CD4-positive, alpha-beta T cell treated with Interleukin-6 at 100 ng/mL for 8 hours (primary cell): Measurements from ENCODE around the gene INPP4B.
"Not testable (repeated sequence)": the region's sequence is repeated elsewhere in the genome, so short reads cannot be mapped to it uniquely, and the experiment has no call there.

Experiments used
- DNase-seq: peaks from one replicate; pipeline ENCODE4 v3.0.0-alpha.2; 2020; ENCODE audit warnings: mixed read lengths, low spot score

The INPP4B gene

DNA sequence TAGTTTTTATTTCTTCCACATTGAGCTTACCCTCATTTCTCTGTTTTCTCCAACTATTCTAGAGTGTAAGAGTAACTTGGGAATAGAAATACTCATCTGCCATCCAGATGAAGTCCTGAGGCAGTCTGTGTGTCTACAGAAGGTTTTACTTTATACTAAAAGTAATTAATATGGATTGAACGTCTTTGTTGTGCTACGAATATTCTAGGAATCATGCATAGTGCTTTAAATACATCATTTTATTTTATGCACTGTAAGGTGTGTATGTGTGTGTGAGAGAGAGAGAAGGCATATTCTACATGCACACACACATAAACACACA lies 305.7 kb downstream of the INPP4B start:
- DNase-seq, result no peak

- DNase-seq, result no peak
These were observed 306.2 kb downstream of the INPP4B start for GRCh38 chr4:142539796-142540482.

GRCh38 chr4:142535009-142535408 lies 311.1 kb downstream of the INPP4B start:
- DNase-seq, result no peak

DNA sequence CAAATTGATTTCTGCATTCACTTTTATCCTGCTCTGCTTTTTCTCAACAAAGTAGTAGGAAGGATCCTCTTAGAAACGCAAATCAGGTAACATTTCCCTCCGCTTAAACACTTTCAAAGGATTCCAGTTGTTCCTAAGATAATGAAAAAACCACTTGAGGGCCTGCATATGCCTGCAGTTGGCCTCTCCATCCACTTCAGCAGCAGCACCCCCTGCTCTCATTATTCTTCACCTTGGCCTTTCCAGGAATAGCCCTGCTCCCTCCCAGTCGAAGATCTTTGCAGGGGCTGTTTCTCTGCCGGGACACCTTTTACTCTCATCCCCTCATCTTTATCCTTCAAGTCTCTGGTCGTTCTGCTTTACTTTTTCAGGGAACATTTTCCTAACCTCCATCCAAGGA lies 314.0 kb downstream of the INPP4B start:
- DNase-seq, result no peak

DNA sequence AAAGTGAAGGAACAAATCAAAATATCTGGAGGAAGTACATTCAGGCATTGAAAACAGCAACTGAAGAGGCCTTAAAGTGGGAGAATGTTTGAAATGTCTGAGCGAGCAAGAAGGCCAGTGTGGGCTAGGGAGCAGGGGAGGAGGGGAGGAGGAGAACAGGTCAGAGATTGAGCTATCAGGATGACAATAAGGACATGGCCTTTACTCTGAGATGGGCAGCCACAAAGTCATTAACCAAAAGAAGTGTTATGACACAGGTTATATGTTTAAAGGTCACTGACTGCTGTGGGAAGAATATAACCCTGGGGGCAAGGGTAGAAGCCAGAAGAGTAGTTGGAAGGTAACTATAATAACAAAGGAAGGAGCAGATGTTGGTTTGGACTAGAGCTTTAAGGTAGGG lies 315.4 kb downstream of the INPP4B start:
- DNase-seq, result no peak

DNA sequence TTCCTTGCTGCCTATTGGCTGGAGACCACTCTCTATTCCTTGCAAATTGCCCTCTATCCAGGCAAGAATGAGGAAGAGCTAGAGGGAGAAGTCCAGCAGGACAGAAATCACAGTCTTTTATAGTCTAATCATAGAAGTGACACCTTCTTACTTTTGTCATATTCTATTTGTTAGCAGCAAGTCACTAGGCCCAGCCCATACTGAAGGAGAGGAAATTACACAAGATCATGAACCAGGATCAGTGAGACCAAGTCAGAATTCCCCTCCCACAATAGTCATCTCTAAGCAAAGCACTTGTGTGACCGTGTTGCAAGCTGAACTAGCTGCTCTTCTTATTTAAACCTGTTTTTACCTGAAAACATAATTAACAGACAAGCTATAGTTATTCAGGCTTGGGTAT lies 317.7 kb downstream of the INPP4B start:
- no peak for DNase-seq

DNA sequence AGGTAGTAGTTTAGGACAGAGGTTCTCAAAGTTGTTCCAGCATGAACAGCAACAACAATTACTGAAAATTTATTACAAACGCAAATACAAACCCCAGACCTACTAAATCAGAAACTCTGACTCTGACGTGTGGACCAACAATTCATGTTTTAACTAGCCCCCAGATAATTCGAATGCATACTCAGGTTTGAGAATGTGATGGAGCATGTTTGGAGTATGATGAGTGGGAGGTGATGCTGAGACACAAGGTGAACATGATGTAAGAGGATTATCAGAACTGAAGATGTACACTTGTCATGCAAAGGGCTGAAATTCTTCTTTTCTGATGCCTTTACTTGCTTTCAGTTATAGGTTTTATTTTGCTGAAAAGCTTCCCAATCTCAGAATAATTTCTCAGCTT lies 323.0 kb downstream of the INPP4B start:
- no peak for DNase-seq

DNA sequence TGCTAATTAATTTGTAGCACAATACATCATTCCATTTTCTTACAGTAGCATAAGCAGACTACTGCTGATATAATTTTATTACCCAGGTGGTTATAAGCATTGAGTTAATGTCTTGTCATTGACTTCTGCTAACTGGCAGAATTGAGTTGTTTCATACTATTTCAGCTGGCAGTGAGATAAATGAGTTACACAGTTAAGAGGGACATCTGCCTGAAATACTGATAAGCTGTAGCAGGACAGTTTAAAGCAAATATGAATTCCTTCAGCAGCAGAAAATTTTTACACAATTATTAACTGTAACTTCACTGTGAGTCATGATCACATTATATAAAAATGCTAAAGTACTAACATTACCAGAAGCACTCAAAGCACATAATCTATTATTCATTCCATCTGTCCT lies 326.8 kb downstream of the INPP4B start:
- no peak for DNase-seq

DNA sequence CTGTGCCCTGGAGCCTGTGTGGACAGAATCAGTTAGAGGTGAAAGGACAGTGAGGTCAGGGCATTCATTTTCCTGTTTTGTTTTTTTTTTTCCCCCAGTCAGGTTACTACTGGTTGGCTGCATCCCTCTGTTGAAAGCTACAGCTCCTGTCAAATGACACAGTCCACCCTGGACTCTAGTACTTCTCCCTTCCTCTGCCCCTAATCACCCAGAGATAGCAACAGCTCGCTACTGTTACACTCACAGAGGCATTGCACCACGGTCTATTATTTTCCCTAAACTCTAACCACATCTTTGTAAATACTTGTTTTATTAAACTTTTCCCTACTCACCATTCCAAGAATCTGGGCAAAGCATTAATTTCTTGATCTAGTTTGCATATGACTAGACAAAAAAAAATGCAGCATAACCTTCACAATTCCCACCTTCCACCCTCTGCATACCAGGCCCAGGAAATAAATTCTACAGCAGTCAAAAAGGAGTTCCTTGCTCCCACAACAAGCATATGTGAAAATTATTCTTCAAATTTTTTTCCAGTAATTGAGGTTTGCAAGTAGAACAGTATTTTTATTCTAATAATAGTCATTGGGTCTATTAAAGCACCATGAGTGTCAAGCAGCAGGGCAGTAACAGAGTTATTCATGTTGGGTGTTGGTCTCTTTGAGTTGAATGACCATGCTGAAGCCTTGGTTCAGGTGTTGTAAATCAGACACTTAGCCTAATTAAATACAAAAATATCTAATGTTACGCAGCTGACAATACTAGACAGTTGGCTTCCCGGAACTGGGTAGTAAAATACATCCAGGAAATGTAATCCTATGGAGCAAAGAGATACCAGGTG lies 329.2 kb downstream of the INPP4B start:
- no peak for DNase-seq

- no peak for DNase-seq
These were observed 333.9 kb downstream of the INPP4B start for GRCh38 chr4:142512161-142512560.

DNA sequence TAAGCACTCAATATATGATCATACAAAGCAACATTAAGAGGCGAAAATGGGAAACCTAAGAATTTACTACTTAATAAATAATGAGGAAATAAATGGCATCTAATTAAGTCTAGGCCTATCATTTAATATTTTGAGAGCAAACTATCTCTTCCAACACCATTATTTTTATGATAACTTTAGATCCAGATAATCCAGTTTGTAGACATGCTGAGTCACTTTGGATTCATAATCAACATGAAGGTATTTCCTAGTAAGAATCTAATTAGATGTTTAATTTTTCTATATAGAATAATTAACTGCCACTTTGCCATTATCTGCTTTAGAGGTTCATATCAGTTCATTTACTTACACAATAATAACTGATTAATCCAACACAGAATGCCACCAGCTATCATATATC lies 336.2 kb downstream of the INPP4B start:
- DNase-seq, result no peak

- not testable (repeated sequence) for DNase-seq
These were observed 336.7 kb downstream of the INPP4B start for GRCh38 chr4:142509381-142509780.

DNA sequence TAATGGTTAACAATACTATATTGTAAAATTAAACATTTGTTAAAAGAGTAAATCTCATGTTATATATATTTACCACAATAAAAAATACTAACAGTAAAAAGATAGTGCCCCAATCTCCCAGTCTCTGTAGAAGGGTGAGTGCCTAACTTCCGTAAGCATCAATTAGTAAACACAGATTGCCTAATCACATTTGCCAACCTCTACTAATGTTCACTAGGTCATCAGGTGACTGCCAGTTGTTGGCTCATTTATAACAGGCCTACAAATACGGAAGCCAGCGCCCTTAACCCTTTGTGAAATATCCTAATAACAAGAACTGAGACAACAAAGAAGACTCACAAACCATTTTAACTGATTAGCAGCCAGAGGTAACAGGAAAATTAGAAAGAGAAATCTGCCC lies 345.1 kb downstream of the INPP4B start:
- no peak for DNase-seq

DNA sequence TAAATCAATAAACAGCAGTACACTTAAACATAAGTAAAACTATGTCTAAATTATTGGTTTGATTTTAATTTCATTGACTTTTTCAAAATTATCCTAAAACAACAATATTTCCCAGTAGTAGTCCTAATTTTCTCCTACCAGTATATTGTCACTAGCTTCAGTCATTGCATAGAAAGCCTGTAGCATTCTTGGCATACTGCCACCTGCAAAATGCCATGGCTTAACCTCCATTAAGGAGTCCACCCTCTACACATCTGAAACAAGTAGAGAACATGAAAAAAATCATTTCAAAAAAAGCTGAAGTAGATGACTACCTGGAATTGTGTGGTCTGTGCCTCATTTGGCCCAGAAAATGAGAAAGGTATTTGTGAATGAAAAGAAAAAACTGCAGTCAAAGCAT lies 348.5 kb downstream of the INPP4B start:
- no peak for DNase-seq

DNA sequence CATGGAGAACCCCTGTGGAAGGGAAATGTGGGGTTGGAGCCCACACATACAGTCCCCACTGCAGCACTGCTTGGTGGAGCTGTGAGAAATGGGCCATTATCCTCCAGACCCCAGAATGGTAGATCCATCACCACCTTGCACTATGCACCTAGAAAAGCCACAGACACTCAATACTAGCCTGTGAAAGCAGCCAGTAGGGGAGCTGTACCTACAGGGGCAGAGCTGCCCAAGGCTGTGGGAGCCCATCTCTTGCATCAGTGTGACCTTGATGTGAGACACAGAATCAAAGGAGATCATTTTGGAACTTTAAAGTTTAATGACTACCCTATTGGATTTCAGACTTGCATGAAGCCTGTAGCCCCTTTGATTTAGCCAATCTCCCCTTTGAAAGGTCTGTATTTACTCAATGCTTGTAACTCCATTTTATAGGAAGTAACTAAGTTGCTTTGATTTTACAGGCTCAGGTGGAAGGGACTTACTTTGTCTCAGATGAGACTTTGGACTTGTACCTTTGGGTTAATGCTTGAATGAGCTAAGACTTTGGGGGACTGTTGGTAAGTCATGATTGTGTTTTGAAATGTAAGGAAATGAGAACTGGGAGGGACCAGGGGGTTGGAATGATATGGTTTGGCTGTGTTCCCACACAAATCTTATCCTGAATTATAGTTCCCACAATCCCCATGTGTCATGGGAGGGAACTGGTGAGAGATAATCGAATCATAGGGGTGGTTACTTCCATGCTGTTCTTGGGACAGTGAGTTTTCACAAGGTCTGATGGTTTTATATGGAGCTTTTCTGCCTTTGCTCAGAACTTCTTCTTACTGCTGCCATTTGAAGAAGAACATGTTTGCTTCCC lies 352.6 kb downstream of the INPP4B start:
- DNase-seq, result no peak

DNA sequence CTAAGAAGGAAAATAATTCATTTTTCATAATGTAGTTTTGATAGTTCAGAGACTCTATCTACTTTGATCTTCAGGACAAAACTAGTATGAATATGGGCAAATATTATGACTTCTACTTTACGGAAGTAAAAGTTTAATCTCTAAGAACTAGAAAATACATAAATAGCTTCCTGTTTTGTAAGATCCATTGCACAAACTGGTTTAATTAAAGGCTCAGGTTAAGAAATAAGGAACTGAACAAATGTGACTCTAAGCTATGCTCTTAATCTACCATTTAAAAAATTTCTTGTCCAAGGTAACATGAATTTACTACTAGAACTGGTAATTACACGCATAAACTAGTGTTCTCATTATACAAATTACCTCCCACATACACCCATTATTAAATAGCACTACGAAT lies 360.6 kb downstream of the INPP4B start:
- DNase-seq, result no peak

- DNase-seq, result no peak
These were observed 365.9 kb downstream of the INPP4B start for GRCh38 chr4:142480244-142480643.

DNA sequence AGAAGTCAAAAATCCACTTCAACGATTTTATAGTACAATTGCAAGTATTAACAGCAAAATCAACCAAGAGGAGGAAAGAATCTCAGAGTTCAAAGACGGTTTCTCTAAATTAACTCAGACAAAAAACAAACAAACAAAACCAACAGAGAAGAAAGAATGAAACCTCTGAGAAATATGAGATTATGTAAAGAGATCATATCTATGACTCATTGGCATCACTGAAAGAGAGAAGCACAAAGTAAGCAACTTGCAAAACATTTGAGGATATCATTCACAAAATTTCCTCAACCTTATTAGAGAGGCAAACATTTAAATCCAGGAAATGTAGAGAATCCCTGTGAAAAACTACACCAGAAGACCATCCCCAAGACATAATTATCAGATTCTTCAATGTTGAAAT lies 370.4 kb downstream of the INPP4B start:
- DNase-seq, result no peak

DNA sequence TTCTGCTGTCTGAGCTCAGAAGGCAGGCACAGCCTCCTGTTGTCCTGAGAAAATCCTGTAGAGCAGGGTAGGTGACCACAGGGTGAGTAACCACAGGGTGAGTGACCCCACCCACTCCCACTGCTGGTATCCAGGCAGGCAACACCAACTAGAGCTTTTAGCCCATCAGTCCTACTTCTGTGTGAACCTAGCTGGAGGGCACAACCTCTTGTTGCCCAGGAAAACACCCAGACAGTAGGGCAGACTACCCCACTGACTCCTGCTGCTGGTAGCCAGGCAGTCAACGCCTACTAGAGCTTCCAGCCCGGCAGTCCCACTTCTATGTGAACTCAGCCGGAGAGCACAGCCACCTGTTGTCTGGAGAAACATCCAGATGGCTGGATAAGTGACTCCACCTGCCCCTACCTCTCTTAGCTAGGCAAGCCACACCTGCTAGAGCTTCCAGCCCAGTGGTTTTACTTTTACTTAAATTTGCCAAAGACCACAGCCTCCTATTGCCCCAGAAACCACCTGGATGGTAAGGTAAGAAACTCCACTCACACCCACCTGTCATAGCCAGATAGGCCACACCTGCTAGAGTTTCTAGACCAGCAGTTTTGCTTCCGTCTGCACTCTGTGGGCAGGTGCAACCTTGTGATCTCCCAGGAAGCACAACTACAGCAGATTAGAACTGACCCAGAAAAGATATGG lies 371.6 kb downstream of the INPP4B start:
- DNase-seq, result peak; percentile 13

DNA sequence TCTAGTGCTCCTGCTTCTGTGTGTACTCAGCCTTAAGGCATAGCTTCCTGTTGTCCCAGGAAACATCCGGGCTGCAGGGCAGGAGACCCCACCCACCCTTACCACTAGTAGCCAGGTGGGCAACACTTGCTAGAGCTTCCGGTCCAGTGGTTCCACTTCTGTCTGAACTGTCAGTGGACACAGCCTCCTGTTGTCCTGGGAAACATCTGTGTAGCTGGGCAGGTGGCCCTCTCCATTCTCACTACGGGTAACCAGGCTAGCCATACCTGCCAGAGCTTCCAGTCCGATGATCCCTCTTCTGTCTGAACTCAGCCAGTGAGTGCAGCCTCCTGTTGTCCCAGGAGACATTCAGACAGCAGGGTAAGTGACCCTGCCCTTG lies 372.2 kb downstream of the INPP4B start:
- no peak for DNase-seq

GRCh38 chr4:142473218-142473959 lies 372.7 kb downstream of the INPP4B start:
- DNase-seq, result no peak

GRCh38 chr4:142467088-142467487 lies 379.0 kb downstream of the INPP4B start:
- DNase-seq, result no peak
